ENCODE measurements around the gene GPC6.

DNA sequence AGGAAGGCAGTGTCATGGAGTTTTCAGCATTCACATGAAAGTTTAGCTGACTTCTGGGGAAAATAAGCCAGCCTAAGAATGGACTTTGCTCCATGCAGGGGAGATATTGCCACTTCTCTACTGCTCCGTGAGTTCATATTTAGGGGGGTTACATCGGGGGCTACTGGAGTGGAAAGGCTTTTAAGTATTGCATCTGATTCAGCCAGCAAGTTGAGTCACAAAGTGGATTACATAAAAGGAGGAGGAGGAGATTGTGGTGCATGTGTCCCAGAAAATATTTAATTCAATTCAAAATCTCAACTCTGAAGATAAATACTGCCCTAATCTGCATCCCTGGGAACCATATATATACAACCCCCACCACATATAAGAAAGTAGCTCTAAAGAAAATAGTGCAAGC, 635.7 kb downstream of the GPC6 start:
- TF ChIP-seq, protein P1, sequence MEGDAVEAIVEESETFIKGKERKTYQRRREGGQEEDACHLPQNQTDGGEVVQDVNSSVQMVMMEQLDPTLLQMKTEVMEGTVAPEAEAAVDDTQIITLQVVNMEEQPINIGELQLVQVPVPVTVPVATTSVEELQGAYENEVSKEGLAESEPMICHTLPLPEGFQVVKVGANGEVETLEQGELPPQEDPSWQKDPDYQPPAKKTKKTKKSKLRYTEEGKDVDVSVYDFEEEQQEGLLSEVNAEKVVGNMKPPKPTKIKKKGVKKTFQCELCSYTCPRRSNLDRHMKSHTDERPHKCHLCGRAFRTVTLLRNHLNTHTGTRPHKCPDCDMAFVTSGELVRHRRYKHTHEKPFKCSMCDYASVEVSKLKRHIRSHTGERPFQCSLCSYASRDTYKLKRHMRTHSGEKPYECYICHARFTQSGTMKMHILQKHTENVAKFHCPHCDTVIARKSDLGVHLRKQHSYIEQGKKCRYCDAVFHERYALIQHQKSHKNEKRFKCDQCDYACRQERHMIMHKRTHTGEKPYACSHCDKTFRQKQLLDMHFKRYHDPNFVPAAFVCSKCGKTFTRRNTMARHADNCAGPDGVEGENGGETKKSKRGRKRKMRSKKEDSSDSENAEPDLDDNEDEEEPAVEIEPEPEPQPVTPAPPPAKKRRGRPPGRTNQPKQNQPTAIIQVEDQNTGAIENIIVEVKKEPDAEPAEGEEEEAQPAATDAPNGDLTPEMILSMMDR (conservative IDR thresholded peaks at IDR 0.05): no peak
- TF ChIP-seq ZFX (IDR thresholded peaks at IDR 0.05): no peak
